Fibroblast of lung (primary cell): ENCODE data around the gene CHST15. TPM values are rescaled to one million over a fixed set of nuclear protein-coding genes. Genes with fewer than 3 reads are reported as not detected.

Experiments used
- DNase-seq, 2 donors: peaks; one replicate each; pipeline versions ENCODE4 v3.0.0 to v3.0.0-alpha.2; 2010; ENCODE audit warnings: low read depth in 2 of 2
- H2AFZ ChIP-seq: 2 replicates; pipeline ENCODE4 v1.5.1; 2012; ENCODE audit warnings: low read length, control low read depth, inconsistent platforms
- H3K27ac ChIP-seq: 2 replicates; pipeline ENCODE4 v1.5.1; 2011; ENCODE audit warnings: low read length, control low read depth; ENCODE audit not compliant: insufficient read depth
- H3K27me3 ChIP-seq: 2 replicates; pipeline ENCODE4 v1.5.1; 2011; ENCODE audit warnings: mild to moderate bottlenecking, low read length; ENCODE audit not compliant: control insufficient read depth, insufficient read depth
- H3K36me3 ChIP-seq: 2 replicates; pipeline ENCODE4 v1.5.1; 2011; ENCODE audit warnings: low read length; ENCODE audit not compliant: control insufficient read depth, insufficient read depth
- H3K4me1 ChIP-seq: 2 replicates; pipeline ENCODE4 v1.5.1; 2011; ENCODE audit warnings: low read length; ENCODE audit not compliant: control insufficient read depth, insufficient read depth; ENCODE audit errors: extremely low read depth
- H3K4me2 ChIP-seq: 2 replicates; pipeline ENCODE4 v1.5.1; 2011; ENCODE audit warnings: low read length, control low read depth; ENCODE audit not compliant: insufficient read depth; ENCODE audit errors: extremely low read depth
- H3K4me3 ChIP-seq, 4 experiments: fragments of 200-600 bp in 1 of 4; sonication (generic) in 1 of 4; replicated peaks in 1 of 4; 2 replicates each; pipeline ENCODE4 v1.5.1; 2011 to 2016; ENCODE audit warnings: low read length in 4 of 4, low read depth in 3 of 4, mild to moderate bottlenecking in 3 of 4, control low read depth in 2 of 4, inconsistent platforms in 1 of 4, mixed read lengths in 1 of 4; ENCODE audit not compliant: insufficient read depth in 1 of 4; ENCODE audit errors: control extremely low read depth in 1 of 4
- H3K79me2 ChIP-seq: 2 replicates; pipeline ENCODE4 v1.5.1; 2012; ENCODE audit warnings: mild to moderate bottlenecking, low read length, inconsistent platforms; ENCODE audit not compliant: control insufficient read depth, insufficient read depth
- H3K9ac ChIP-seq: 2 replicates; pipeline ENCODE4 v1.5.1; 2011; ENCODE audit warnings: mild to moderate bottlenecking, low read length, control low read depth; ENCODE audit not compliant: insufficient read depth
- H3K9me3 ChIP-seq: 2 replicates; pipeline ENCODE4 v1.5.1; 2012; ENCODE audit warnings: low read depth, low read length; ENCODE audit not compliant: control insufficient read depth, insufficient read depth
- H4K20me1 ChIP-seq: 2 replicates; pipeline ENCODE4 v1.5.1; 2011; ENCODE audit warnings: low read length; ENCODE audit not compliant: control insufficient read depth, insufficient read depth; ENCODE audit errors: extremely low read depth
- EZH2 ChIP-seq: IDR thresholded peaks from 2 replicates; pipeline ENCODE4 v1.5.1; 2012; ENCODE audit warnings: low read length, control low read depth, mild to moderate bottlenecking; ENCODE audit errors: missing control alignments
- polyA plus RNA-seq, 2 donors: library from polyadenylated mRNA; depleted of rRNA in 1 of 2; stranded (reverse) in 1 of 2; unstranded in 1 of 2; fragments of >200 nt; gene quantifications; 2 replicates each; pipeline ENCODE4 v1.2.1, GENCODE V29; 2011 to 2012; ENCODE audit warnings: missing spikeins in 1 of 2
- total RNA-seq: library from RNA; depleted of rRNA; stranded (reverse); fragments of >200 nt; gene quantifications from 2 replicates; pipeline ENCODE4 v1.2.1, GENCODE V29; 2014
- TF ChIP-seq, protein P1 (sequence below), 2 donors: IDR thresholded peaks in 1 of 2; conservative IDR thresholded peaks in 1 of 2; 1 replicate in 1 of 2; 2 replicates in 1 of 2; pipeline ENCODE4 v1.5.1; 2011 to 2012; ENCODE audit warnings: low read length in 2 of 2, control low read depth in 1 of 2, inconsistent platforms in 1 of 2, low read depth in 1 of 2, mild to moderate bottlenecking in 1 of 2

CHST15 gene
- total and polyA plus RNA-seq, 2 donors (not counting 1 experiment from before 2014, with no cell fraction given) = 5.0 to 7.9 TPM

DNA sequence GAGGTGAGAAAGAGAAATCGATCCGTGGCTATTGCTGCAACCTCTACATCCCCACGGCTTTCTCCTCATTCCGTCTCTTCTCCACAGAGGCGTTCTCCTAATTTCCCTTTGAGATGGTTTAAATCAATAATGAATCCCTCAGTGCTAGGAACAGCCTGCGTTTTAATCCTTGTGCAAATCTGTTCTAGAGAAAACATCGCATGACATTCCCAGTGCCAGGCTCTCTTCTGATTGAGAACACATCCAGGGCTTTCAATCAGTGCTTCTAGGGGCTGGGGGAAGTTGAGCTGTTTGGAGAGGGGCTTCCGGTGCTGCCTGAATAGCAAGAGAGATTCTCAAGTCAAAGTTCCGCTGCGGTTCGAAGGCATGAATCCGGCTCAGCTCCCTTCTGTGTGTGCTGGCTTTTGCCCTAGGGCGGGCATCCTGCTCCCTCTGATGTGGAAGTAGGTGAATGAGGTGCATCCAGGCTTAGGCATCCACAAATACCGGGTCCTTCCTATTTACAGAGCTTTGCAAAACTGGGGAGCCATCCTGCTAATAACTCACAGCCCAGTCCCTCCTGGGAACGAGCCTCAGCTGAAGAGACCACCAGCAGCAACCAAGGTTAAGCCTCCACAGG, 62.8 kb downstream of the CHST15 start:
- H3K79me2 ChIP-seq = no peaks in the 10 kb centered on the region
- no peaks in the 10 kb centered on the region for H4K20me1 ChIP-seq
- H3K27ac ChIP-seq = no peak overlapping the region
- no peaks in the 10 kb centered on the region for H3K9me3 ChIP-seq
- H3K4me1 ChIP-seq = peaks cover 8% of the 10 kb centered on the region
- H3K4me2 ChIP-seq = no peak overlapping the region
- no peaks in the 10 kb centered on the region for H3K27me3 ChIP-seq
- H2AFZ ChIP-seq = no peak overlapping the region
- DNase-seq = no peak
- H3K36me3 ChIP-seq = no peaks in the 10 kb centered on the region
- no peak overlapping the region for H3K4me3 ChIP-seq
- H3K9ac ChIP-seq = no peak overlapping the region
- TF ChIP-seq, protein P1, sequence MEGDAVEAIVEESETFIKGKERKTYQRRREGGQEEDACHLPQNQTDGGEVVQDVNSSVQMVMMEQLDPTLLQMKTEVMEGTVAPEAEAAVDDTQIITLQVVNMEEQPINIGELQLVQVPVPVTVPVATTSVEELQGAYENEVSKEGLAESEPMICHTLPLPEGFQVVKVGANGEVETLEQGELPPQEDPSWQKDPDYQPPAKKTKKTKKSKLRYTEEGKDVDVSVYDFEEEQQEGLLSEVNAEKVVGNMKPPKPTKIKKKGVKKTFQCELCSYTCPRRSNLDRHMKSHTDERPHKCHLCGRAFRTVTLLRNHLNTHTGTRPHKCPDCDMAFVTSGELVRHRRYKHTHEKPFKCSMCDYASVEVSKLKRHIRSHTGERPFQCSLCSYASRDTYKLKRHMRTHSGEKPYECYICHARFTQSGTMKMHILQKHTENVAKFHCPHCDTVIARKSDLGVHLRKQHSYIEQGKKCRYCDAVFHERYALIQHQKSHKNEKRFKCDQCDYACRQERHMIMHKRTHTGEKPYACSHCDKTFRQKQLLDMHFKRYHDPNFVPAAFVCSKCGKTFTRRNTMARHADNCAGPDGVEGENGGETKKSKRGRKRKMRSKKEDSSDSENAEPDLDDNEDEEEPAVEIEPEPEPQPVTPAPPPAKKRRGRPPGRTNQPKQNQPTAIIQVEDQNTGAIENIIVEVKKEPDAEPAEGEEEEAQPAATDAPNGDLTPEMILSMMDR (conservative IDR thresholded peaks at IDR 0.05 in 1 of 2, IDR thresholded peaks at IDR 0.05 in 1 of 2; ENCODE audit: low read depth in 1 of 2, low read length in 2 of 2) = no peak

DNA sequence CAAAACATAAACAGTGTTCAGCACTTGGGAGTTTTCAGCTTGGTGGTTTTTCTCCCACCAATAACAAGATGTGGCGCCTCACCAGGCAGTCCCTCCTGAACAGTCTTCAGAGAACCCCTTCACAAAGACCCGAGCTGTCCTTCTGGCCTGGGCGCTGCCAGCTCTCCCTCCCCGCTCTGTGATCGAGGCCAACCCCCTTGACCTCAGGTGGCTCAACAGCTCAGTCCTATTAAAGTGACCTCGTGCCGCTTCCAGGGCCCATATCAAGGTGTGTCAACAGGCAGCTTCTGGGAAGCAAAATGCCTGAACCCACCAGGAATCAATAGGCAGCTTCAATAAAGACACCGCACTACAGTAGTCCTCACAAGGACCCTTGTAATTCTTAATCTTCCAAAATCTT, 63.3 kb downstream of the CHST15 start:
- no peak for TF ChIP-seq EZH2
- TF ChIP-seq, protein P1 (conservative IDR thresholded peaks at IDR 0.05 in 1 of 2, IDR thresholded peaks at IDR 0.05 in 1 of 2; ENCODE audit: low read depth in 1 of 2, low read length in 2 of 2) = no peak
- no peaks in the 10 kb centered on the region for H3K36me3 ChIP-seq
- peaks cover 8% of the 10 kb centered on the region for H3K4me1 ChIP-seq
- H3K27me3 ChIP-seq = no peaks in the 10 kb centered on the region
- H2AFZ ChIP-seq = no peak overlapping the region
- H3K79me2 ChIP-seq = no peaks in the 10 kb centered on the region
- no peaks in the 10 kb centered on the region for H4K20me1 ChIP-seq
- no peak overlapping the region for H3K9ac ChIP-seq
- DNase-seq = no peak
- no peak overlapping the region for H3K4me3 ChIP-seq
- H3K4me2 ChIP-seq = no peak overlapping the region
- H3K27ac ChIP-seq = no peak overlapping the region
- H3K9me3 ChIP-seq = no peaks in the 10 kb centered on the region

DNA sequence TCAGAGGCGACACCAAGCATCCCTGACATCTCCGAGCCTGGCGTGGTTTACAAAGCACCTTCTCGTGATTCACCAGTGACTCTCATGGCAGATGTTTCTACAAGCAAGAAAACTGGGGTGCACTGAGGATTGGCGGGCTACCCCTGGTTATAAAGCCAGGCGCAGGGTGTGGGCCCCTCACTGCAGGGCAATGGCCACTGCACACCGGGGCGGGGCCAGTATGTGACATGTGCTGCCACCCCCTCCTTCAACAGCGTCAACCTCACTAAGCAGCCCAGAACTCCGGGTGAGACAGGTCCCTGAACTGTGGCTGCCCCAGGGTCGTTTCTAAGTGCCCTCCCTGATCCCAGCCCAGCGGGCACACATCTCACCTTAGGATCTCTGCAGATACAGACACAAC, 63.8 kb downstream of the CHST15 start:
- no peaks in the 10 kb centered on the region for H3K27me3 ChIP-seq
- no peak for DNase-seq
- no peak overlapping the region for H3K4me2 ChIP-seq
- no peak overlapping the region for H2AFZ ChIP-seq
- H3K4me3 ChIP-seq = no peak overlapping the region
- no peaks in the 10 kb centered on the region for H3K9me3 ChIP-seq
- no peaks in the 10 kb centered on the region for H4K20me1 ChIP-seq
- H3K9ac ChIP-seq = no peak overlapping the region
- H3K4me1 ChIP-seq = peaks cover 8% of the 10 kb centered on the region
- TF ChIP-seq, protein P1 (conservative IDR thresholded peaks at IDR 0.05 in 1 of 2, IDR thresholded peaks at IDR 0.05 in 1 of 2; ENCODE audit: low read depth in 1 of 2, low read length in 2 of 2) = no peak
- no peak for TF ChIP-seq EZH2
- no peak overlapping the region for H3K27ac ChIP-seq
- no peaks in the 10 kb centered on the region for H3K79me2 ChIP-seq
- no peaks in the 10 kb centered on the region for H3K36me3 ChIP-seq
